Pericardium fibroblast (primary cell): ENCODE results near the gene RAB24. TPM values are rescaled to one million over a fixed set of nuclear protein-coding genes. Genes with fewer than 3 reads are reported as not detected.

Experiments used
- total RNA-seq: library from RNA; depleted of rRNA; stranded (reverse); fragments of >200 nt; gene quantifications from 2 replicates; pipeline ENCODE4 v1.2.3, GENCODE V29; 2015

Gene RAB24
- total RNA-seq = 26.6 and 28.8 TPM in 2 replicates

GRCh38 chr5:177303121-177303924, at the start of gene RAB24, which contains the start of gene PRELID1:
Gene RAB24, minus strand, starts transcription at chr5:177303719. Its CDS starts 431 bp downstream, at chr5:177303288.
Gene PRELID1, plus strand, starts transcription at chr5:177303799. Its CDS starts 187 bp downstream, at chr5:177303986.

GRCh38 chr5:177351392-177352329, 48.1 kb upstream of the RAB24 start, which contains the start of gene LMAN2:
Gene LMAN2, minus strand, starts transcription at chr5:177351668. Its CDS starts 21 bp downstream, at chr5:177351647.

DNA sequence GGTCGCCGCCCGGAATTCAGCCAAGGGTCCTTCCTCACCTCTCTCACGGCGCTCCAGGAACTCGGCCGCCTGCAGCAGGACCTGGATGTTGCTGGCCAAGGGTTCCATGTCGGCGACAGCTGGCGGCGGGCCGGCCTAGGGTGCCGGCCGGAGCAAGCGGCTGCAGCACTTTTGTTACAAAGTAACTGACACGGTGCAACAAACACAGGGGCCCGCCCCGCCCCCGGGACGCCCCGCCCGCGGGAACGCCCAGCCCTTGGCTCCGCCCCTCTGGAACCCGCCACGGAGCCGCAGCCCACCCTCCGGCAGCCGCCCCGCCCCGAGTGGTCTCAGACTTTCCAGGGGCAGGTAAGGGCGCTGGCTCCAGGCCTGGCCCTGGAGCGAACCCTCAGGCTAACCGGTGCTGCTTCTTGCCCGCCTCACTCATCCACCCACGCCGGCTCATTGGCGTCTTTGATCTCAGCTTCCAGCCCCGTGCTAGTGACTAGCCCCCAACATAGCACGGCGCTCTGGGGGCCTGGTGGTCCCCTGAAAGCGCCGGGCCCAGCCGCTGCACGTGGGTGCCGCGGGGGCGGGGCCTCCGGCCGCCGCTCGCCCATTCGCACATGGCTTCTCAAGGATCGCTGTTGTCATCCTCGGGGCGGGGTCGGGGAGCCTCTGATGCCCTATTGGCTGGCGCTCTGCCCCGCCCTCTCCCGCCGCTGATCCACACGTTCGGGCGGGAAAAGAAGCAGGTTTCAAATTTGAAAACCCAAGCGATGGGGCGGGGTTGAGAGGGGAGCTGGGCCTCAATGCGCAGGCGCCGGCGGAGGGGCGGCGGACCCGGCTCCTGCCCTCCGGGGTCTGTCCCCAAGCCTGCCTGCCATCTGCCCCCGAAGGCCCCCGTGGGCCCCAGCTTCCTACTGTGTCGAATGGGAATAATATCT, 8.5 kb upstream of the RAB24 start, which contains the start of gene MXD3:
Gene MXD3, minus strand, starts transcription at position 176 of the 926 bp plus-strand sequence. Its CDS starts 68 bp downstream, at position 108.

Other genes starting within 250 kb of the RAB24 start
- gene FGFR4, start 216.8 kb downstream of the RAB24 start, total RNA-seq = 1.2 and 5.4 TPM in 2 replicates
- 17.3 and 19.3 TPM in 2 replicates for gene NSD1, start 169.9 kb downstream of the RAB24 start, total RNA-seq
- gene PRELID1, start 80 bp upstream of the RAB24 start, total RNA-seq = 85.7 and 98.8 TPM in 2 replicates
- gene MXD3, start 8.2 kb upstream of the RAB24 start, total RNA-seq = 3.4 and 7.7 TPM in 2 replicates
- gene LMAN2, start 47.9 kb upstream of the RAB24 start, total RNA-seq = 195 and 277 TPM in 2 replicates
- 12.9 and 16.6 TPM in 2 replicates for gene RGS14, start 54.2 kb upstream of the RAB24 start, total RNA-seq
- not detected in 2 replicates for gene SLC34A1, start 80.7 kb upstream of the RAB24 start, total RNA-seq
- gene PFN3, start 96.9 kb upstream of the RAB24 start, total RNA-seq = not detected in 2 replicates
- gene F12, start 105.8 kb upstream of the RAB24 start, total RNA-seq = 0.47 and 2.2 TPM in 2 replicates
- gene GRK6, start 123.0 kb upstream of the RAB24 start, total RNA-seq = 18.0 and 19.2 TPM in 2 replicates
- 11.8 and 15.1 TPM in 2 replicates for gene PRR7, start 143.1 kb upstream of the RAB24 start, total RNA-seq
- 170 and 224 TPM in 2 replicates for gene DBN1, start 169.9 kb upstream of the RAB24 start, total RNA-seq
- 195 and 378 TPM in 2 replicates for gene PDLIM7, start 193.9 kb upstream of the RAB24 start, total RNA-seq
- 0.34 and 0.93 TPM in 2 replicates for gene DOK3, start 206.1 kb upstream of the RAB24 start, total RNA-seq
- 77.8 and 102 TPM in 2 replicates for gene DDX41, start 213.2 kb upstream of the RAB24 start, total RNA-seq